ENCODE measurements around the gene ATP2B2.
A peak's percentile ranks its signal among the peaks of the same experiment; 100 is the strongest.

Gene ATP2B2

GRCh38 chr3:10332481-10333348 is 172.7 kb downstream of the ATP2B2 start:
- in situ Hi-C loops (cut with MboI; ENCODE audit: low pct_unique_long_range_greater_than_20kb, low sequenced_read_pairs), result loop anchor here (25.0 kb wide), 1 partner anchor 405 kb away; no protein-coding TSS in a partner anchor
- DNase-seq, result no peak

DNA sequence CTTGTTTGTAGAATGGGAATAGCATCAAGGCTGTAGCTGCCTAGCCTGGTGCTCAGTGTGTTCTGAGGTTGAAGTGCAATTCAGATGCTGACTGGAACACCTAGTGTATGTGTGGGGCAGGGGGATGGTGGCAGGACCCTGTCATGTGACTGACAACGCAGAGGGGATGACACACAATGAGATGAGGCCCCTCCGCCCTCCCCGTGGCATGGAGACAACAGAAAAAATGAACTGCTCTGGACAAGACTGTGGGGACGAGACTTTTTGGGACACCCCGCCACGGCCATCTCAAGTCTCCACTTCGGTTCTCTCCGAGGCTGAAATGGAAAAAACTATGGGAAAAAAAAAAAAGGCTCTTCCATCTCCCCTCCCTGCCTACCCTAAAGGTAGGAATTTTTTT is 174.1 kb downstream of the ATP2B2 start:
- in situ Hi-C loops (cut with MboI; ENCODE audit: low pct_unique_long_range_greater_than_20kb, low sequenced_read_pairs), result loop anchor here (25.0 kb wide), 1 partner anchor 406 kb away; no protein-coding TSS in a partner anchor
- DNase-seq, result no peak

DNA sequence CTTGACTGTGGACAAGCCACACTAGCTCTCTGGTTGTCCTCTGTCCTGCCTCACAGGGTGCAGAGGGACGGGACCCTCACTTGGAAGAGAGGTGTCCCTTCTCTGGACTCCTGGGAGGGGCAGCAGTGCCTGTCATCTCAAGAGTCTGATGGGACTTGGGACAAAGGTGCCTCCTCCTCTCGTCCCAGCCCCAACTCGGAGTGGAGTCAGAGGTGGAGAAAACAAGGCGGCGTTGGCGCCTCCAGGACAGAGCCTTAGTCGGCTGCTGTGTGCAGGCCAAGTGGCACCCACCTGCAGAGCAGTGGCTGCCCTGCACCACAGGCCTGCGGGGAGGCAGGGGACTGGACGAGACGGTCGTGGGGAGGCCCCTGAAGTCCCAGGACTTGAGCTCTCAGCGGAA is 175.1 kb downstream of the ATP2B2 start:
- DNase-seq, result no peak
- in situ Hi-C loops (cut with MboI; ENCODE audit: low pct_unique_long_range_greater_than_20kb, low sequenced_read_pairs), result loop anchor here (25.0 kb wide), 1 partner anchor 407 kb away; no protein-coding TSS in a partner anchor

DNA sequence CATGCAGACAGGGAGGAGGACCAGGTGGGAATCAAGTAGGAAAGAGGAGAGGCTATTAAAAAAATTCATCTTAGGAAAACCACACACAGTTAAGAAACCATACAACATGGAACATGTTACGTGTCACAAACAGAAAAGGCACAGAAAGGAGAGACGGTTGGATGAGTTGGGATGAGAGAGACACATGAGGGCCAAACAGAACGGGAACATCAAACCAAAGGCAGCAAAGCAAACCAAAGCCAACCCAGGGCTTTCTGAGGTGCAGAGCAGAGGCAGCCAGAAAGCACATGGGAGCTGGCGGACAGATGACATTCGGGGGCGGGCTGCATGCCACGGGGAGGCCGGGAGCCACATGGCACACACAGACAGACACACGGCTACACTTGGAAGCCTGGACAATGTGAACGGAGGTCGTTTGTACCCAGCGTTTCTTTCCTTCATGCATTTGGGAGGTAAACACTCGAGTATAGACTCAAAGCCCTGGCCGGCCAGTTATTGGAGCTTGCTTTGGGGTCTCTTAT is 175.8 kb downstream of the ATP2B2 start:
- in situ Hi-C loops (cut with MboI; ENCODE audit: low pct_unique_long_range_greater_than_20kb, low sequenced_read_pairs), result loop anchor here (25.0 kb wide), 1 partner anchor 408 kb away; no protein-coding TSS in a partner anchor
- no peak for DNase-seq

DNA sequence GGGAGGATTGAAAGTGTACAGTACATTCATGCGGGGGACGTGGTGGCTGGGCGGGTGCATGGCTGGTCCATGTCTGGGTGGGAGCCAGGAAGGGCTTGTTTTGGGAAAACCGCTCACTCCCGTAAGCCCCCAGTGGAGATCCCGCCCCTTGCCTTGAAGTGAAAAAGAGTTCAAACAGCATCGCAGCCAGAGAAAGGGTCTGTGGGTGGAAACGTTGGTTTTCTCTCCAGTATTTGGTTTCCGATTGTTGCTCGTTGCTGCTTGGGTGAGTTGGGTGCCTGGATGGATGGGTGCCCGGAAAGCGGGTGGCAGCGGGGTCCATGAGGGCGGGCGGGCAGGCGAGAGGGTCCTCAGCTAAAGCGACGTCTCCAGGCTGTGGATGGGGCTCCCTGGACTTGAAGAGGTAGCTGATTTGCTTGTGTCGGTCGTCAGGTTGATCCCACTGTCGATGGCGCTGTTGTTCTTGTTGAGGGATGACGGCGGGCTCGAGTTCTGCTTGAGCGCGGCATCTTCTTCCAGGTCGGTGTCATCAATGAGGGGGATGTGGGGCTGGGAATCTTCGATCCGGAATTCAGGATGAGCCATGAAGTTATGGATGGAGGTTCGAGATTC is 176.8 kb downstream of the ATP2B2 start:
- DNase-seq, result no peak
- in situ Hi-C loops (cut with MboI; ENCODE audit: low pct_unique_long_range_greater_than_20kb, low sequenced_read_pairs), result loop anchor here (25.0 kb wide), 1 partner anchor 409 kb away; no protein-coding TSS in a partner anchor

- in situ Hi-C loops (cut with MboI; ENCODE audit: low pct_unique_long_range_greater_than_20kb, low sequenced_read_pairs), result loop anchor here (25.0 kb wide), 1 partner anchor 410 kb away; no protein-coding TSS in a partner anchor
Observed at GRCh38 chr3:10327592-10327991, 177.8 kb downstream of the ATP2B2 start.

GRCh38 chr3:10322352-10322710 is 183.1 kb downstream of the ATP2B2 start:
- in situ Hi-C loops (cut with MboI; ENCODE audit: low pct_unique_long_range_greater_than_20kb, low sequenced_read_pairs), result no loop called here
- DNase-seq, result peak; percentile 72

More at GRCh38 chr3:10327592-10327991, 177.8 kb downstream of the ATP2B2 start:
- no peak for DNase-seq

DNA sequence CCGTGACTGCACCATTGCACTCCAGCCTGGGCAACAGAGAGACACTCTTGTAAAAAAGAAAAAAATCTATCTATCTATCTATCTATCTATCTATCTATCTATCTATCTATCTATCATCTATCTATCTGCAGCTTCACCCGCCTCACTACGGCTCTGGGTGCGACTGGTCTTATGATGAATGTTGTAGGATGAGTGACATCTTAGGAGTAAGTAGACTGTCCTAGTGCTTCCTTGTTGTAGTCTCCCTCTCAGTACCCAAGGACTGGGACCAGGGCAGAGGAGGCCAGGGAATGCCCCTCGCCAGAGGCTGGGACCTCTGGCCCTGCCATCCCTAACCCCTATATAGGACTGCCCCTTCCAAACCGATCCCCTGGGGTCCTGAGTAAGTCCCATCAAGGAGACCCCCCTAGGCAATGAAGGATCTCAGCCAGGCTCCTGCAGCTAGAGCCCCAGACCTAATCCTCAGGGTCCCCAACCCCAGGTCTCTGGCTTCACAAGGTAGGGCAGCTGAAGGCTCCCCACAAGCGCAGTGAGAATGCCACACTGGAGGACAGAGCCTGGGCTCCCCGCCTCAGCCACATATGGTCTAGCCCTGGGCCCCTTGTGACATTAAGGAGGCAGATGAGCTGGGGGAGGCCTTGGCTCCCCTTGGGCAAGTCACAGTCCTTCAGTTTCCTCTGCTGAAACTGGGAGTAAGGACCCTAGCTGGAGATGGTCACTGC is 183.6 kb downstream of the ATP2B2 start:
- in situ Hi-C loops (cut with MboI; ENCODE audit: low pct_unique_long_range_greater_than_20kb, low sequenced_read_pairs), result no loop called here

GRCh38 chr3:10320320-10320677 is 185.1 kb downstream of the ATP2B2 start:
- in situ Hi-C loops (cut with MboI; ENCODE audit: low pct_unique_long_range_greater_than_20kb, low sequenced_read_pairs), result no loop called here
- DNase-seq, result no peak

More for the DNA sequence above, 183.6 kb downstream of the ATP2B2 start:
- no peak for DNase-seq

DNA sequence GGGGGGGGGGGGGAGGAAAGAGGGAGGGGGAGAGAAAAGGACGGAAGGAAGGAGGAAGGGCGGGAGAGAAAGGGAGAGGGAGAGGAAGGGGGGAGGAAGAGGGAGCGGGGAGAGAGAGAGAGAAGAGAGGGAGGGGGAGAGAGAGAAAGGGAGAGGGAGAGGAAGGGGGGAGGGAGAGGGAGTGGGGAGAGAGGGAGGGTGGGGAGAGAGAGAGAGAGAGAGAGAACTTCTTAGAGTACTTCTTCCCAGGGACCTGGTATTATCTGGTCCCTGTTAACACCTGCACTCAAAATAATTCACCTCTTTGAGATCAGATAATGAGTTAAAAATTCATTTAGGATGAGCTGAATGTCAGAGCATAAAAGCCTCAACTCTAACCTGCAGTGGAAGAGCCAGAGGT is 185.6 kb downstream of the ATP2B2 start:
- in situ Hi-C loops (cut with MboI; ENCODE audit: low pct_unique_long_range_greater_than_20kb, low sequenced_read_pairs), result no loop called here
- DNase-seq, result no peak

DNA sequence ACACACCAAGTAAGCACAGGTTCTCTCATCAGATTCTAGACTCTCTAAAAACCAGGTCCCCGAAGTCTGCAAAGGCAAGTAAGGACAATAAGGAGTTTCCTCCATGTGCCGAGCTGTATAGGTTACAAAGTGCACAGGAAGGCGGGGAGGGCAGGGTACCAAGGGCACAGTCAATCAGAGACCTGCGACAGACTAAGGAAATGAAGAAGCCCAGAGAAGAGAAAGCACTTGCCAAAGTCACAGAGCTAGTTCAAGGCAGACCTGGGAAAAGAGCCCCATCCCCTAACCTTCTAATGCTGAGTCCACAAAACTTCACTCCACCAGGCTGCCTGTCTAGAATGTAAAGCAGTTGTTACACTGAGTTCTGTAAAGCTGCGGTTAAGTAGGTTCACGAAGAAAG is 186.1 kb downstream of the ATP2B2 start:
- no peak for DNase-seq
- in situ Hi-C loops (cut with MboI; ENCODE audit: low pct_unique_long_range_greater_than_20kb, low sequenced_read_pairs), result no loop called here

DNA sequence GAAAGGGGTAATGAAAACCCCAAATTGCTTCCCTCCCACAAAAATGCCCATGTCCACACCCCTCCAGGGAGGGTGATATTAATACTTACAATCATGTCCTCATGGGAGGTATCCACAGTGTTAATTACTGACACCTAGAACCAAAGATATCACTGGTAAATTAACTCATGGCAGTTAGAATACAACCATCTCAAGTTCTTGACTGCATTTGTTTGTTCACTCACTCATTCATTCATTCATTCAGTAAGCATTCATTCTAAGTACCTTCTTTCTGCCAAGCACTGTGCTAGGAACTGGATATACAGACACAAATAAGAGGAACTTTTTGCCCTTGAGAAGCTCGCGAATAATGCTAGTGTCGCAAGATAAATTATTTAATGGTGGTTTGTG is 187.4 kb downstream of the ATP2B2 start:
- in situ Hi-C loops (cut with MboI; ENCODE audit: low pct_unique_long_range_greater_than_20kb, low sequenced_read_pairs), result no loop called here
- no peak for DNase-seq

GRCh38 chr3:10317311-10317960 is 187.9 kb downstream of the ATP2B2 start:
- in situ Hi-C loops (cut with MboI; ENCODE audit: low pct_unique_long_range_greater_than_20kb, low sequenced_read_pairs), result no loop called here

GRCh38 chr3:10315771-10316344 is 189.5 kb downstream of the ATP2B2 start:
- no peak for DNase-seq
- in situ Hi-C loops (cut with MboI; ENCODE audit: low pct_unique_long_range_greater_than_20kb, low sequenced_read_pairs), result no loop called here

More at GRCh38 chr3:10317311-10317960, 187.9 kb downstream of the ATP2B2 start:
- no peak for DNase-seq

GRCh38 chr3:10315101-10315500 is 190.3 kb downstream of the ATP2B2 start:
- DNase-seq, result no peak
- in situ Hi-C loops (cut with MboI; ENCODE audit: low pct_unique_long_range_greater_than_20kb, low sequenced_read_pairs), result no loop called here

DNA sequence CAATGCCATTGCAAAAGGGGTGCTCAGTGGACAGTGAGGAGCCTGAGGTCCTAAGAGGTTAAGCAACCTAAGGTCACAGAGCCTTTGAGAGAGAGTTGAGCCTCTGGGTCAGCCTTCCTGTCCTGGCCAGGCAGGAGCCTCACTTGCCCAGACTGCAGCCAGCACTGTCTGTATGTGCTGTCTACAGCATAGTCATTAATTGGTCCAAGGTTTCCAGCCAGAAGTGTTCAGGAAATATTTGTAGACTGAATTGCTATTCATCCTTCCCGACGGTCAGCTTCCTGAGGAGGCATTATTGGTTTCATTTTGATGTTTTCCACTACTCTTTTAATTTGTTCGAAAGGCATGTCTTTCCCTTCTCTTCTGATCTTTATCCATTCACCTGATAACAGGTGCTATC is 192.5 kb downstream of the ATP2B2 start:
- DNase-seq, result no peak
- in situ Hi-C loops (cut with MboI; ENCODE audit: low pct_unique_long_range_greater_than_20kb, low sequenced_read_pairs), result no loop called here

DNA sequence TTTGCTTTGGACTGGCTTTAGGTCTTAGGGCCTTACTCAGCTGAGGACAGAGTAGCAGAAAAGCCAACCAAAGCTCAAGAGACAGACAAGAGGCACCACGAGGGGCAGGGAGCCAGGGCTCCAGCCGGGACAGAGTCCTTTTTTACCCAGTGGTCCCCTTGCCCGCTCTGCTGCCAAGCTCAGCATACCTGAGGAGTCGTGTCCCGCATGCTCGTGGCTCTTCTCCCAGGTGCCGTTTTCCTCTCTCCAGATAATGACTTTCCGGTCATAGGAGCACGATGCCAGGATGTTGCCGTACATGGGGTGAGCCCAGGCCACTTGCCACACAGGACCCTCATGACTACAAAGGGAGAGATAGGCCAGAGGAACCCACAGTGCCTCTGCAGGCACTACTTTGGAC is 193.0 kb downstream of the ATP2B2 start:
- no peak for DNase-seq
- in situ Hi-C loops (cut with MboI; ENCODE audit: low pct_unique_long_range_greater_than_20kb, low sequenced_read_pairs), result no loop called here

DNA sequence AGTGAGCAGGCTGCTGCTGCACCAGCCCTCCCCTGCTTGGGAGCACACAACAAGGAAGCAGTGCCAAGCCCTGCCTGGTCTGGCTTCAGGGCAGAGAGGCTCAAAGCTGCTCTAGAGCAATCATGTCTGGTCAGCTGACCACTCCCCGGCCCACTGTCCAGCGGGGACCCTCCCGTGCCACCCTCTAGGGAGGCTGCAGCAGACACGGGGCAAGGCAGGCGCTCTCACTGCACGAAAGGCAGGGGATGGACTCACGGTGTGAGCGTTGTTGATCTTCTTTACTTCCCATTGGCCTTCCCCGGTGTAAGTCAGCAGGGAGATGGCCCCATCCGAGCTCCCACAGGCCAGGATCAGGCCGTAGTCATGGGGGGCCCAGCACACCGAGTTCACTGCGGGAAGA is 193.7 kb downstream of the ATP2B2 start:
- in situ Hi-C loops (cut with MboI; ENCODE audit: low pct_unique_long_range_greater_than_20kb, low sequenced_read_pairs), result no loop called here
- no peak for DNase-seq

DNA sequence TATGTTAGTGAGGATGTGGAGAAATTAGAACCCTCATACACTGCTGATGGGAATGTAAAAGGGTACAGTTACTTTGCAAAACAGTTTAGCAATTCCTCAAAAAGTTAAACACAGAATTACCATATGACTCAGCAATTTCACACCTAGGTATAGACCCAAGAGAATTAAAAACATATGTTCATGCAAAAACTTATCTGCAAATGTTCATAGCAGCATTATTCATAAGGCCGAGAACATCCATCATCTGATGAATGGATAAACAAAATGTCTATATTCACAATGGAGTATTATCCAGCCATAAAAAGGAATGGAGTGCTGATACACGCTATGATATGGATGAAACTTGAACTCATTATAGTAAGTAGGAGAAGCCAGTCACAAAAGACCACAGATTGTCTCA is 194.8 kb downstream of the ATP2B2 start:
- in situ Hi-C loops (cut with MboI; ENCODE audit: low pct_unique_long_range_greater_than_20kb, low sequenced_read_pairs), result no loop called here
- DNase-seq, result no peak
